GM12874 (cell line): ENCODE measurements around the gene EIF4G3.

Experiments
- CTCF ChIP-seq: IDR thresholded peaks from 2 replicates; pipeline ENCODE4 v1.5.1; 2011; ENCODE audit warnings: low read depth, mild to moderate bottlenecking, control low read depth, low read length, moderate library complexity; ENCODE audit not compliant: insufficient read depth

Gene EIF4G3

GRCh38 chr1:21065851-21066250, 110.8 kb downstream of the EIF4G3 start:
- no peak for TF ChIP-seq CTCF

GRCh38 chr1:21064057-21064456, 112.6 kb downstream of the EIF4G3 start:
- TF ChIP-seq CTCF, result no peak

GRCh38 chr1:21060523-21060922, 116.2 kb downstream of the EIF4G3 start:
- no peak for TF ChIP-seq CTCF

GRCh38 chr1:21059021-21059420, 117.7 kb downstream of the EIF4G3 start:
- TF ChIP-seq CTCF, result no peak

GRCh38 chr1:21058035-21058793, 118.5 kb downstream of the EIF4G3 start:
- TF ChIP-seq CTCF, result no peak

GRCh38 chr1:21052034-21052433, 124.7 kb downstream of the EIF4G3 start:
- TF ChIP-seq CTCF, result no peak

- TF ChIP-seq CTCF, result no peak
Measured at GRCh38 chr1:21051177-21051825, 125.4 kb downstream of the EIF4G3 start.
